CD14-positive monocyte (primary cell): ENCODE measurements around the gene NRP2. TPM values are rescaled to one million over a fixed set of nuclear protein-coding genes. Genes with fewer than 3 reads are reported as not detected.

ENCODE experiments used
- DNase-seq, 3 donors: peaks; one replicate each; pipeline ENCODE4 v3.0.0-alpha.2; 2011 to 2022
- H2AFZ ChIP-seq: 2 replicates; pipeline ENCODE4 v1.6.0; 2012; ENCODE audit warnings: mild to moderate bottlenecking, low read depth, low read length, inconsistent platforms; ENCODE audit not compliant: insufficient read depth, poor library complexity, severe bottlenecking
- H3K27ac ChIP-seq, 2 donors: 1 replicate in 1 of 2; 2 replicates in 1 of 2; pipeline ENCODE4 v1.5.1; 2012 to 2013; ENCODE audit warnings: low read length in 2 of 2, control low read depth in 1 of 2, inconsistent platforms in 1 of 2, low read depth in 1 of 2, mild to moderate bottlenecking in 1 of 2
- H3K27me3 ChIP-seq, 2 donors: one replicate each; pipeline versions ENCODE4 v1.6.0 to v1.6.1; 2011 to 2013; ENCODE audit warnings: low read length in 2 of 2; ENCODE audit not compliant: control insufficient read depth in 2 of 2, insufficient read depth in 2 of 2
- H3K36me3 ChIP-seq, 2 donors: replicated peaks in 1 of 2; 1 replicate in 1 of 2; 2 replicates in 1 of 2; pipeline versions ENCODE4 v1.5.1 to v1.6.1; 2012 to 2013; ENCODE audit warnings: low read length in 2 of 2, control low read depth in 1 of 2, inconsistent platforms in 1 of 2, mild to moderate bottlenecking in 1 of 2; ENCODE audit not compliant: insufficient read depth in 2 of 2, control insufficient read depth in 1 of 2
- H3K4me1 ChIP-seq, 2 donors: 1 replicate in 1 of 2; 2 replicates in 1 of 2; pipeline versions ENCODE4 v1.5.1 to v1.6.1; 2012 to 2013; ENCODE audit warnings: low read length in 2 of 2, control low read depth in 1 of 2, inconsistent platforms in 1 of 2, mild to moderate bottlenecking in 1 of 2, moderate library complexity in 1 of 2; ENCODE audit not compliant: insufficient read depth in 2 of 2, control insufficient read depth in 1 of 2
- H3K4me2 ChIP-seq: replicated peaks from 2 replicates; pipeline ENCODE3; 2012; ENCODE audit warnings: low read length, moderate library complexity, mild to moderate bottlenecking; ENCODE audit not compliant: poor library complexity, severe bottlenecking; ENCODE audit errors: extremely low read depth
- H3K4me3 ChIP-seq, 3 experiments: fragments of 200-600 bp in 1 of 3; sonication (generic) in 1 of 3; replicated peaks in 1 of 3; 1 replicate in 2 of 3; 2 replicates in 1 of 3; pipeline ENCODE4 v1.5.1; 2011 to 2013; ENCODE audit warnings: low read length in 3 of 3, mild to moderate bottlenecking in 3 of 3, control low read depth in 2 of 3, low read depth in 2 of 3, inconsistent platforms in 1 of 3, moderate library complexity in 1 of 3
- H3K79me2 ChIP-seq: 2 replicates; pipeline ENCODE4 v1.6.0; 2012; ENCODE audit warnings: mild to moderate bottlenecking, control low read depth, inconsistent platforms, low read length, moderate library complexity; ENCODE audit not compliant: insufficient read depth
- H3K9ac ChIP-seq: 2 replicates; pipeline ENCODE4 v1.6.0; 2017; ENCODE audit warnings: low read length, mild to moderate bottlenecking; ENCODE audit not compliant: insufficient read depth, poor library complexity, severe bottlenecking
- H3K9me3 ChIP-seq, 2 donors: replicated peaks in 1 of 2; 1 replicate in 1 of 2; 2 replicates in 1 of 2; pipeline versions ENCODE4 v1.5.1 to v1.6.1; 2012 to 2013; ENCODE audit warnings: low read length in 2 of 2, control low read depth in 1 of 2; ENCODE audit not compliant: control insufficient read depth in 1 of 2, insufficient read depth in 1 of 2
- H4K20me1 ChIP-seq: 2 replicates; pipeline ENCODE4 v1.6.0; 2012; ENCODE audit warnings: mild to moderate bottlenecking, low read length, control low read depth, moderate library complexity; ENCODE audit not compliant: insufficient read depth
- H3K27ac Mint-ChIP-seq, 7 donors: one replicate each; pipeline ENCODE4 v1.8.0; 2020; ENCODE audit warnings: mild to moderate bottlenecking in 7 of 7, mixed read lengths in 7 of 7, moderate library complexity in 6 of 7, inconsistent platforms in 2 of 7
- H3K27me3 Mint-ChIP-seq, 3 donors: one replicate each; pipeline ENCODE4 v1.8.0; 2021 to 2022; ENCODE audit warnings: low read depth in 3 of 3, mild to moderate bottlenecking in 3 of 3, mixed read lengths in 3 of 3, moderate library complexity in 3 of 3, inconsistent platforms in 1 of 3
- H3K36me3 Mint-ChIP-seq, 2 donors: one replicate each; pipeline ENCODE4 v1.8.0; 2020; ENCODE audit warnings: mixed read lengths in 2 of 2, inconsistent platforms in 1 of 2, mild to moderate bottlenecking in 1 of 2
- H3K4me1 Mint-ChIP-seq: one replicate; pipeline ENCODE4 v1.8.0; 2020; ENCODE audit warnings: mild to moderate bottlenecking, mixed read lengths
- H3K4me3 Mint-ChIP-seq, 2 donors: one replicate each; pipeline ENCODE4 v1.8.0; 2020; ENCODE audit warnings: mild to moderate bottlenecking in 2 of 2, mixed read lengths in 2 of 2, moderate library complexity in 1 of 2
- H3K9me3 Mint-ChIP-seq, 7 donors: one replicate each; pipeline ENCODE4 v1.8.0; 2020 to 2022; ENCODE audit warnings: mixed read lengths in 7 of 7, mild to moderate bottlenecking in 6 of 7, moderate library complexity in 6 of 7, inconsistent platforms in 2 of 7
- CTCF ChIP-seq: fragments of 200-600 bp; IDR thresholded peaks from one replicate; pipeline ENCODE4 v1.8.0; 2022; ENCODE audit warnings: antibody characterized with exemption, mild to moderate bottlenecking
- WGBS: methylation state at CpG from one replicate; pipeline ENCODE4 v1.1.5; 2013; ENCODE audit warnings: missing lambda C conversion rate; ENCODE audit not compliant: insufficient coverage; 5-methylcytosine and 5-hydroxymethylcytosine counted together
- intact Hi-C, 2 donors: fragments of 100-400 bp; cut with micrococcal nuclease; formaldehyde crosslinking; loops; one replicate each; pipeline versions ENCODE4 v1.15.0 to v1.15.1; 2023
- polyA plus RNA-seq, 3 donors: library from polyadenylated mRNA; depleted of rRNA in 1 of 3; unstranded in 2 of 3; stranded (reverse) in 1 of 3; fragments of 300-500 nt in 2 of 3; fragments of >200 nt in 1 of 3; fragmentation: Illumina TruSeq in 2 of 3; gene quantifications; 1 replicate in 2 of 3; 2 replicates in 1 of 3; pipeline ENCODE4 v1.2.3, GENCODE V29; 2012 to 2021

NRP2 gene
- polyA plus RNA-seq, 3 donors: 0.97 to 3.3 (median 1.6) TPM

- H3K36me3 Mint-ChIP-seq: no peaks in the 10 kb centered on the region
- peaks cover 9 to 10% of the 10 kb centered on the region in 2 donors for H3K4me1 ChIP-seq
- no peaks in the 10 kb centered on the region for H4K20me1 ChIP-seq
- DNase-seq: peak in 1 of 3 donors; percentile 14
- no peaks in the 10 kb centered on the region for H3K36me3 ChIP-seq
- no CpG with 5 or more reads among the region's 4 CpGs for WGBS
- H3K9me3 ChIP-seq: no peaks in the 10 kb centered on the region
- H2AFZ ChIP-seq: no peak overlapping the region
- H3K9me3 Mint-ChIP-seq: no peaks in the 10 kb centered on the region
- H3K4me1 Mint-ChIP-seq: peaks cover 16% of the 10 kb centered on the region
- no peak overlapping the region for H3K4me2 ChIP-seq
- intact Hi-C loops: loop anchor here (10.0 kb wide), 1 partner anchor 47 kb away; the partner anchor contains the start of gene NRP2 (in 2 of the 2)
- no peaks in the 10 kb centered on the region for H3K27me3 ChIP-seq
- no peaks in the 10 kb centered on the region for H3K79me2 ChIP-seq
- H3K27ac ChIP-seq: no peak overlapping the region
- H3K9ac ChIP-seq: no peak overlapping the region
- no peak overlapping the region for H3K4me3 Mint-ChIP-seq
- peaks cover 0 to 4% (median 3%) of the 10 kb centered on the region in 3 donors for H3K27me3 Mint-ChIP-seq
- no peak overlapping the region for H3K27ac Mint-ChIP-seq
- H3K4me3 ChIP-seq: no peak overlapping the region
- TF ChIP-seq CTCF: no peak
Observed at GRCh38 chr2:205731583-205731981, 49.3 kb downstream of the NRP2 start.

GRCh38 chr2:205732314-205732713 is 50.0 kb downstream of the NRP2 start:
- Histone ChIP-seq H3K4me1 (peaks cover 9 to 10% of the 10 kb centered on the region in 2 donors), H3K9me3 (no peaks in the 10 kb centered on the region), H3K79me2 (no peaks in the 10 kb centered on the region), H3K4me3 (no peak overlapping the region), H3K36me3 (no peaks in the 10 kb centered on the region), H3K27ac (no peak overlapping the region), H2AFZ (no peak overlapping the region), H3K27me3 (no peaks in the 10 kb centered on the region), H4K20me1 (no peaks in the 10 kb centered on the region), H3K4me2 (no peak overlapping the region), H3K9ac (no peak overlapping the region)
- no peak for DNase-seq
- Mint-ChIP-seq H3K27ac (no peak overlapping the region), H3K4me1 (peaks cover 16% of the 10 kb centered on the region), H3K4me3 (no peak overlapping the region), H3K9me3 (no peaks in the 10 kb centered on the region), H3K27me3 (peaks cover 0 to 5% (median 4%) of the 10 kb centered on the region in 3 donors), H3K36me3 (no peaks in the 10 kb centered on the region)
- intact Hi-C loops: loop anchor here (10.0 kb wide), 1 partner anchor 48 kb away; the partner anchor contains the start of gene NRP2 (in 2 of the 2)
- no peak for TF ChIP-seq CTCF
- 94% methylated on average over 6 of the region's 9 CpGs for WGBS
